GM23248 (cell line): ENCODE measurements around the gene SLC29A1. TPM values are rescaled to one million over a fixed set of nuclear protein-coding genes. Genes with fewer than 3 reads are reported as not detected.

Source experiments
- DNase-seq: peaks from one replicate; pipeline ENCODE4 v3.0.0-alpha.2; 2015
- H2AFZ ChIP-seq: fragments of 200-600 bp; sonication (generic); 2 replicates; pipeline ENCODE4 v1.6.1; 2016; ENCODE audit warnings: antibody characterized with exemption
- H3F3A ChIP-seq: fragments of 200-600 bp; sonication (generic); 2 replicates; pipeline ENCODE4 v1.6.1; 2016; ENCODE audit warnings: mild to moderate bottlenecking, antibody characterized with exemption, mixed run types; ENCODE audit not compliant: insufficient read depth
- H3K27ac ChIP-seq: fragments of 200-600 bp; sonication (generic); 2 replicates; pipeline ENCODE4 v1.5.1; 2016; ENCODE audit warnings: mild to moderate bottlenecking
- H3K27me3 ChIP-seq: fragments of 200-600 bp; sonication (generic); replicated peaks from 2 replicates; pipeline ENCODE4 v1.6.1; 2016; ENCODE audit warnings: mild to moderate bottlenecking; ENCODE audit not compliant: insufficient read depth
- H3K36me3 ChIP-seq: fragments of 200-600 bp; sonication (generic); 2 replicates; pipeline ENCODE4 v1.6.1; 2016; ENCODE audit warnings: low read depth, mild to moderate bottlenecking
- H3K4me1 ChIP-seq: fragments of 200-600 bp; sonication (generic); 2 replicates; pipeline ENCODE4 v1.6.1; 2016; ENCODE audit warnings: mild to moderate bottlenecking; ENCODE audit not compliant: insufficient read depth
- H3K4me2 ChIP-seq: fragments of 200-600 bp; sonication (generic); one replicate; pipeline ENCODE4 v1.6.1; 2016; ENCODE audit warnings: mild to moderate bottlenecking; ENCODE audit not compliant: unreplicated experiment
- H3K4me3 ChIP-seq: fragments of 200-600 bp; sonication (generic); 2 replicates; pipeline ENCODE4 v1.5.1; 2016; ENCODE audit warnings: mild to moderate bottlenecking
- H3K79me2 ChIP-seq: fragments of 200-600 bp; sonication (generic); 2 replicates; pipeline ENCODE4 v1.6.1; 2016; ENCODE audit warnings: mild to moderate bottlenecking; ENCODE audit not compliant: insufficient read depth
- H3K9ac ChIP-seq: fragments of 200-600 bp; sonication (generic); 2 replicates; pipeline ENCODE4 v1.6.1; 2016; ENCODE audit warnings: mild to moderate bottlenecking
- H3K9me2 ChIP-seq: fragments of 200-600 bp; sonication (generic); 2 replicates; pipeline ENCODE4 v1.6.1; 2016; ENCODE audit warnings: mixed run types, mild to moderate bottlenecking, moderate library complexity; ENCODE audit not compliant: insufficient read depth
- H3K9me3 ChIP-seq: fragments of 200-600 bp; sonication (generic); one replicate; pipeline ENCODE4 v1.6.1; 2017; ENCODE audit warnings: low read depth
- H4K20me1 ChIP-seq: fragments of 200-600 bp; sonication (generic); 2 replicates; pipeline ENCODE4 v1.6.0; 2016; ENCODE audit not compliant: insufficient read depth
- EZH2 ChIP-seq: fragments of 200-600 bp; sonication (generic); IDR thresholded peaks from 2 replicates; pipeline ENCODE4 v1.6.1; 2018; ENCODE audit warnings: antibody characterized with exemption, mild to moderate bottlenecking; ENCODE audit not compliant: insufficient read depth, poor library complexity, severe bottlenecking
- EZH2phosphoT487 ChIP-seq: fragments of 200-600 bp; sonication (generic); IDR thresholded peaks from 2 replicates; pipeline ENCODE4 v1.6.1; 2018; ENCODE audit warnings: antibody characterized with exemption, moderate library complexity, mild to moderate bottlenecking, low read depth; ENCODE audit not compliant: insufficient read depth
- WGBS, 2 experiments: methylation state at CpG; one replicate each; pipeline ENCODE4 v1.1.6; 2015 to 2017; ENCODE audit warnings: low lambda C conversion rate in 2 of 2, low coverage in 1 of 2; ENCODE audit errors: missing lambda C conversion rate in 2 of 2; 5-methylcytosine and 5-hydroxymethylcytosine counted together
- in situ Hi-C: fragments of 300-500 bp; cut with MboI; formaldehyde crosslinking; loops from 2 replicates; pipeline ENCODE4 v1.15.0; 2020
- polyA plus RNA-seq: library from polyadenylated mRNA; unstranded; fragments of >200 nt; fragmentation: Nextera tagmentation; extraction: Ambion mirVana; gene quantifications from 2 replicates; pipeline ENCODE4 v1.2.1, GENCODE V29; 2016
- total RNA-seq: library from RNA; depleted of rRNA; stranded (reverse); fragments of >200 nt; shearing (Covaris generic); gene quantifications from 2 replicates; pipeline ENCODE4 v1.2.3, GENCODE V29; 2014

SLC29A1 gene
- total and polyA plus RNA-seq, 2 experiments from 2014 or later = 12.2 to 18.4 TPM

- H3F3A ChIP-seq = no peaks in the 10 kb centered on the region
- H3K4me2 ChIP-seq = no peak overlapping the region
- H3K9me2 ChIP-seq = no peaks in the 10 kb centered on the region
- no peak overlapping the region for H3K9ac ChIP-seq
- WGBS, 2 experiments = 91 to 92% methylated on average over 4 of the region's 4 CpGs
- DNase-seq = no peak
- H4K20me1 ChIP-seq = no peaks in the 10 kb centered on the region
- H3K27me3 ChIP-seq = no peaks in the 10 kb centered on the region
- H3K4me1 ChIP-seq = no peaks in the 10 kb centered on the region
- no peaks in the 10 kb centered on the region for H3K79me2 ChIP-seq
- no peak overlapping the region for H3K27ac ChIP-seq
- no peaks in the 10 kb centered on the region for H3K9me3 ChIP-seq
- in situ Hi-C loops = no loop called here
- no peaks in the 10 kb centered on the region for H3K36me3 ChIP-seq
- no peak overlapping the region for H2AFZ ChIP-seq
- TF ChIP-seq EZH2phosphoT487 (no peak), EZH2 (no peak)
- H3K4me3 ChIP-seq = no peak overlapping the region
Measured at GRCh38 chr6:44199883-44200282, 23.5 kb upstream of the SLC29A1 start.

- DNase-seq = no peak
- H3K9me3 ChIP-seq = no peaks in the 10 kb centered on the region
- WGBS, 2 experiments = 71 to 79% methylated on average over 3 of the region's 3 CpGs
- no peak overlapping the region for H3K4me3 ChIP-seq
- H3K4me1 ChIP-seq = no peaks in the 10 kb centered on the region
- TF ChIP-seq EZH2 = no peak
- TF ChIP-seq EZH2phosphoT487 = no peak
- no peak overlapping the region for H3K9ac ChIP-seq
- no peaks in the 10 kb centered on the region for H3F3A ChIP-seq
- H3K36me3 ChIP-seq = no peaks in the 10 kb centered on the region
- H2AFZ ChIP-seq = no peak overlapping the region
- no peak overlapping the region for H3K4me2 ChIP-seq
- no peaks in the 10 kb centered on the region for H4K20me1 ChIP-seq
- no peaks in the 10 kb centered on the region for H3K79me2 ChIP-seq
- no peak overlapping the region for H3K27ac ChIP-seq
- no peaks in the 10 kb centered on the region for H3K27me3 ChIP-seq
- in situ Hi-C loops = no loop called here
- H3K9me2 ChIP-seq = no peaks in the 10 kb centered on the region
Measured at GRCh38 chr6:44201200-44201599, 22.2 kb upstream of the SLC29A1 start.

DNA sequence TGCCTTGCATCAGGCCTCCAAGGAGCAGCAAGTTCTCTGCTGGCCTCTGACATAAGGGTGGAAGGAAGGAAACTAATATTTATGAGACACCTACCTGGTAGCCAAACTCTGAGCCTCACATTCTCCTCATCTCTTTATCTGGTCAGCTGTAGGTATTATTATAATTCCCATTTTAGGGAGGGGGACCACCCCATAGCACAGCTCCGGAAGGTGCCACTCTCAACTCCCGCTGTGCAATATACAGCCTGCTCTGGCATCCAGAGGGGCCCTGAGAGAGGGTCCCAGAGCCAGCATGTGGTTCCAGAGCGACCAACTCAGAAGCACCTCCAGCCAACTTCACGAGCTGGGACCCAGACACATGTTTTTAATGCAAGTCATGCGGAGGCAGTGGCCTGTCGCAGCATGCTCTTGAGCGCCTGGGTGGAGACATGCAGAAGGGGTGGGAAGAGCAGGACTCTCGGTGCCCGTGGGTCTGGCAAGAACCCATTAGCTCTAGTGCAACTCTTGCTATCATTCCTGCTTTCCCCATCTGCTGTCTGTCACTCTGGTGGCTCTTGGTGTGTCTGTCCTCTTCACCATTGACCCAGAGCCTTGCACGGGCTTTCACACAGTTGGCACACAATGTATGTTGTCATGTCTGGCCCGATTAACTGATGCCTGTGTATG lies 21.6 kb upstream of the SLC29A1 start:
- Histone ChIP-seq H3K9ac (no peak overlapping the region), H2AFZ (no peak overlapping the region), H3F3A (no peaks in the 10 kb centered on the region), H3K4me1 (no peaks in the 10 kb centered on the region), H3K27ac (no peak overlapping the region), H3K4me3 (no peak overlapping the region), H3K79me2 (no peaks in the 10 kb centered on the region), H3K9me2 (no peaks in the 10 kb centered on the region), H3K27me3 (no peaks in the 10 kb centered on the region), H3K36me3 (no peaks in the 10 kb centered on the region), H3K9me3 (no peaks in the 10 kb centered on the region), H3K4me2 (no peak overlapping the region), H4K20me1 (no peaks in the 10 kb centered on the region)
- in situ Hi-C loops = no loop called here
- no peak for DNase-seq
- 50 to 51% methylated on average over 11 of the region's 11 CpGs for WGBS, 2 experiments
- no peak for TF ChIP-seq EZH2phosphoT487
- no peak for TF ChIP-seq EZH2

GRCh38 chr6:44202332-44202971 lies 20.9 kb upstream of the SLC29A1 start:
- 93 to 94% methylated on average over 4 of the region's 4 CpGs for WGBS, 2 experiments
- in situ Hi-C loops = no loop called here

More at GRCh38 chr6:44202332-44202971, 20.9 kb upstream of the SLC29A1 start:
- Histone ChIP-seq H3F3A (no peaks in the 10 kb centered on the region), H3K4me3 (no peak overlapping the region), H3K4me1 (no peaks in the 10 kb centered on the region), H3K27ac (no peak overlapping the region), H3K4me2 (no peak overlapping the region), H2AFZ (no peak overlapping the region), H3K9ac (no peak overlapping the region), H3K36me3 (no peaks in the 10 kb centered on the region), H3K79me2 (no peaks in the 10 kb centered on the region), H4K20me1 (no peaks in the 10 kb centered on the region), H3K27me3 (no peaks in the 10 kb centered on the region), H3K9me2 (no peaks in the 10 kb centered on the region), H3K9me3 (no peaks in the 10 kb centered on the region)
- TF ChIP-seq EZH2 (no peak), EZH2phosphoT487 (no peak)
- no peak for DNase-seq
